D721Med (cell line): Measurements from ENCODE around the gene XYLT1.

Experiments
- DNase-seq: peaks from one replicate; pipeline ENCODE4 v3.0.0; 2011; ENCODE audit warnings: low spot score; ENCODE audit not compliant: insufficient read length
- FAIRE-seq: peaks from 2 replicates; lab custom pipeline; 2011; peaks lifted over from hg19 to GRCh38; lab: Jason Lieb, UNC
- TF ChIP-seq, protein P1 (sequence below): IDR thresholded peaks from 2 replicates; pipeline ENCODE4 v1.5.1; 2012; ENCODE audit warnings: mild to moderate bottlenecking, control low read depth; ENCODE audit not compliant: insufficient read depth; ENCODE audit errors: missing control alignments

Gene XYLT1

DNA sequence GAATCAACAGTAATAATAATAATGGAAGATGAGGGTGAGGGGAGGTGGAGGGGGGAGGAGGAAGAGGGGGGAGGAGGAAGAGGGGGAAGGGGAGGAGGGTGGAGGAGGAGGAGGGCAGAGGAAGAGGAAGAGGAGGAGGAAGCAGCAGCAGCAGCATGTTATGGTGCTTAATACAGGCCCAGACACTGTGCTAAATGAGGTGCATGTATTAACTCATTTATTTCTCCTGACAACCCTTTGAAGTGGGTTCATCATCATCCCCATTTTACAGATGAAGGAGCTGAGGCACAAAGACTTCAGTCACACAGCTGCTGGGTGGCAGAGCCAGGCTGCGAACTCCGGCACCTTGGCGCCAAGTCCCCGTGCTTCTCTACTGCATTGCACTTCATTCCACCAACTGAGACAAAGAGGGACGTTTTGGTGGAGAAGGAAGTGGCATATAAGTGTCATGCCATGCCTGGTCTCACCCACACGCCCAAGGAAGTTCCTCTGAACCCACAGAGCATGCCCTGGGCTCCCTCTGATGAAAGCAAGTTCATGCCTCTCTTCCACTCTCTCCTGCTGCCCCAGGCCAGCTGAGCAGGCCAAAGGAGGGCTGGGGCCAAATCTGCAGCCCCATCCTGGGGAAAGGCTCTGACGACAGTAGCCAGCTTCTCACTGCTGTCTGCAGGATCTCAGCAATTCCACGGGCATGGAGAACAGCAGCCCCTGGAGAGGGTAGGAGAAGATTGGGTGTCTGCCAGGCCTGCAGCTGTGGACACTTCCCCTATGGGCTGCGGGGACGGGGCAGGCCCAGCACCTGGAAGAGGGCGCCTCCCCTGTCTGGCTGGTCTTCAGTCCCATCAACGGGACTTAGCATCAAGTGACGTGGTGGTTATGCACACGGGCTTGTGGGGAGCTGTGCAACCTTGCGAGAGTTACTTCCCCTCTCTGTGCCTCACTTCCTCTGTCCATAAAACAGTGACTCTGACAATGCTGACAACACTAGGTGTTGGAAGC lies 21.8 kb downstream of the XYLT1 start:
- FAIRE-seq (no peak), DNase-seq (no peak)
- TF ChIP-seq, protein P1, sequence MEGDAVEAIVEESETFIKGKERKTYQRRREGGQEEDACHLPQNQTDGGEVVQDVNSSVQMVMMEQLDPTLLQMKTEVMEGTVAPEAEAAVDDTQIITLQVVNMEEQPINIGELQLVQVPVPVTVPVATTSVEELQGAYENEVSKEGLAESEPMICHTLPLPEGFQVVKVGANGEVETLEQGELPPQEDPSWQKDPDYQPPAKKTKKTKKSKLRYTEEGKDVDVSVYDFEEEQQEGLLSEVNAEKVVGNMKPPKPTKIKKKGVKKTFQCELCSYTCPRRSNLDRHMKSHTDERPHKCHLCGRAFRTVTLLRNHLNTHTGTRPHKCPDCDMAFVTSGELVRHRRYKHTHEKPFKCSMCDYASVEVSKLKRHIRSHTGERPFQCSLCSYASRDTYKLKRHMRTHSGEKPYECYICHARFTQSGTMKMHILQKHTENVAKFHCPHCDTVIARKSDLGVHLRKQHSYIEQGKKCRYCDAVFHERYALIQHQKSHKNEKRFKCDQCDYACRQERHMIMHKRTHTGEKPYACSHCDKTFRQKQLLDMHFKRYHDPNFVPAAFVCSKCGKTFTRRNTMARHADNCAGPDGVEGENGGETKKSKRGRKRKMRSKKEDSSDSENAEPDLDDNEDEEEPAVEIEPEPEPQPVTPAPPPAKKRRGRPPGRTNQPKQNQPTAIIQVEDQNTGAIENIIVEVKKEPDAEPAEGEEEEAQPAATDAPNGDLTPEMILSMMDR, result no peak

DNA sequence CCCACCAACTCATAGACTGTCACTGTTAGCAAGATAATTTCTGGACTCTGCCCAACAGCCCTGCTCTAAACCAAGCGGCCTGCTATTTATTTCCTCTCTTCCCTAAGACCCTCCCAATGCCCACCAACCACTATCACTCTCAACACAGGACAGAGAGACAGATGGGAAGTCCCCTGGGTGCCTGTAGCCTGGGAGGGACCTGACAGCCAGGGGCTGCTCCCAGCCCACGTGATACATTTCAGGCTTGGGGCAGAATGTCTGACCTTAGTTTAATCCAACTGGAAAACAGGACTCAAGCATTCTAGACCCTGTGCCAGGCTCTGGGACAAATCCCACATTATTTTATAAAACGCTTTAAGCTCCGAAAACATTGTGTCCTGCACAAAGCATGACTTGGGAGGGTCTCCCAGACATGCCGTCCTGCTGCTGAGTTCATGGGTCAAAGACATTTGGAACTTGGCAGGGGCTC lies 23.6 kb downstream of the XYLT1 start:
- FAIRE-seq, result no peak
- no peak for DNase-seq
- TF ChIP-seq, protein P1, result no peak

GRCh38 chr16:17446661-17447060 lies 24.1 kb downstream of the XYLT1 start:
- TF ChIP-seq, protein P1, result no peak
- no peak for DNase-seq
- FAIRE-seq, result no peak

GRCh38 chr16:17445421-17445820 lies 25.3 kb downstream of the XYLT1 start:
- TF ChIP-seq, protein P1, result no peak
- FAIRE-seq, result no peak
- no peak for DNase-seq

GRCh38 chr16:17444658-17445057 lies 26.1 kb downstream of the XYLT1 start:
- TF ChIP-seq, protein P1, result no peak
- DNase-seq (no peak), FAIRE-seq (no peak)

DNA sequence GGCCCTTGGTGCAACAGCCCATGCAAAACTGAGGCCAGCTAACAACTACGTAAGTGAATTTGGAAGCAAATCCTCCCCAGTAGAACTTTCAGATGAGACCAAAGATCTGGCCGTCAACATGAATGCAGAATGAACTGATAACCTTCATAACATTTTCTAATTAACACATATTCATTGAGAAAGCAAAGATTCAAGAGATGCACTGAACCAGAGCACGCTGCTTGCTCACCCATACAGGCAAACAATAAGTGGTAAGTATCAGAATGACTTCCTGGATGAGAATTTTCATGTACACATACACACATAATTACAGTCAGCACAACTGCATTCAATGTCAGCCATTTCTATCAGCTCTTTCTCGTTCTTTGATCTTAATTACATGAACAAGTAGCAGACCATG lies 30.6 kb downstream of the XYLT1 start:
- no peak for FAIRE-seq
- no peak for DNase-seq
- TF ChIP-seq, protein P1, result no peak

DNA sequence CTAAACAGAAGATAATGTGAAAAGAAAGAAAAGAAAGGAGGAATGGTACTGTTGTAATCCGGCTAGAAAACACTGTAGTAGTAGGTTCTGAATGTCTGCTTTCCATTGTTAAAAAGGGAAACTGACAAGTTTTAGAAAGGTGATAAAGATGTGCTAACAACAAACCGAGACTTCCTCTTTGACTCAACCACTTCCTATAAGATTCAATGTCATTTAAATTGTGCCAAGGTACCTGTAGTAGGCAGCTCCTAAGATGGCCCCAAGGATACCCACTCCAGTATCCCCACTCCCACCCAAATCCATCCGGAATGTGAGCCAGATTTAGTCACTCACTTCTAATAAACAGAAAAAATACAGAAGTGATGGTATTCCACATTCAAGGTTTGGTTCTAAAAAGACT lies 31.2 kb downstream of the XYLT1 start:
- DNase-seq (no peak), FAIRE-seq (no peak)
- TF ChIP-seq, protein P1, result no peak
